Keratinocyte (primary cell): ENCODE measurements around the gene UPK1B.

Experiments
- EZH2 ChIP-seq: IDR thresholded peaks from one replicate; pipeline ENCODE4 v1.6.1; 2012; ENCODE audit warnings: inconsistent platforms, mild to moderate bottlenecking, low read length, moderate library complexity
- TF ChIP-seq, protein P1 (sequence below), 3 experiments: IDR thresholded peaks in 1 of 3; conservative IDR thresholded peaks in 1 of 3; optimal IDR thresholded peaks in 1 of 3; 2 replicates in 2 of 3; 3 replicates in 1 of 3; pipeline versions ENCODE3 to v1.5.1; 2011; ENCODE audit warnings: low read length in 3 of 3, mild to moderate bottlenecking in 3 of 3, moderate library complexity in 2 of 3, control low read depth in 1 of 3, inconsistent platforms in 1 of 3; ENCODE audit not compliant: insufficient read depth in 2 of 3; ENCODE audit errors: extremely low read depth in 1 of 3

DNA sequence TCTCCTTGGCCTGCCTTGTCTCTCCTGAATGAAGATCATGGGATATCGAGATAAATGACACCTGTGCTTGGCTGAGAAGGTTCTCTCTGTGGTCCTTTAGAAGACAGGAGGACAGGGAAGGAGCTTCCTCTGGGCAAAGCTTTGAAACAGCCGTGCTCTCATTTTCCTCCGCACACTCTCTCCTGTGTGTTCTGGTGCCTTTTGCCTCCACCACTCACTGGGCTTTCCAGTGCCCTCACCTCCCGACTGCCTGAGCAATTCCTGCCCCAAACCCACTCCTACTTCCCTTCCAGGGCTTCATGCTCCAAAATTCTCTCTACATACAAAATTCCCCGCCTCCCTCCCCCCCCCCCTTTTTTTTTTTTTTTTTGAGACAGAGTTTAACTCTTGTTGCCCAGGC, 32.3 kb downstream of the UPK1B start:
- TF ChIP-seq, protein P1, sequence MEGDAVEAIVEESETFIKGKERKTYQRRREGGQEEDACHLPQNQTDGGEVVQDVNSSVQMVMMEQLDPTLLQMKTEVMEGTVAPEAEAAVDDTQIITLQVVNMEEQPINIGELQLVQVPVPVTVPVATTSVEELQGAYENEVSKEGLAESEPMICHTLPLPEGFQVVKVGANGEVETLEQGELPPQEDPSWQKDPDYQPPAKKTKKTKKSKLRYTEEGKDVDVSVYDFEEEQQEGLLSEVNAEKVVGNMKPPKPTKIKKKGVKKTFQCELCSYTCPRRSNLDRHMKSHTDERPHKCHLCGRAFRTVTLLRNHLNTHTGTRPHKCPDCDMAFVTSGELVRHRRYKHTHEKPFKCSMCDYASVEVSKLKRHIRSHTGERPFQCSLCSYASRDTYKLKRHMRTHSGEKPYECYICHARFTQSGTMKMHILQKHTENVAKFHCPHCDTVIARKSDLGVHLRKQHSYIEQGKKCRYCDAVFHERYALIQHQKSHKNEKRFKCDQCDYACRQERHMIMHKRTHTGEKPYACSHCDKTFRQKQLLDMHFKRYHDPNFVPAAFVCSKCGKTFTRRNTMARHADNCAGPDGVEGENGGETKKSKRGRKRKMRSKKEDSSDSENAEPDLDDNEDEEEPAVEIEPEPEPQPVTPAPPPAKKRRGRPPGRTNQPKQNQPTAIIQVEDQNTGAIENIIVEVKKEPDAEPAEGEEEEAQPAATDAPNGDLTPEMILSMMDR (optimal IDR thresholded peaks at IDR 0.05 in 1 of 3, IDR thresholded peaks at IDR 0.05 in 1 of 3, conservative IDR thresholded peaks at IDR 0.05 in 1 of 3; ENCODE audit: extremely low read depth in 1 of 3, insufficient read depth in 2 of 3, low read length in 3 of 3) = no peak
- TF ChIP-seq EZH2 = no peak
